HG02884 (cell line): Measurements from ENCODE around the gene DZIP1L.
A peak's percentile ranks its signal among the peaks of the same experiment; 100 is the strongest.

Experiments
- ATAC-seq: cut with Tn5 transposase; IDR thresholded peaks from one replicate; pipeline ENCODE4 v1.9.1; 2021; ENCODE audit warnings: mild to moderate bottlenecking, moderate library complexity; ENCODE audit not compliant: unreplicated experiment

Gene DZIP1L

GRCh38 chr3:138078096-138078495 lies 37.3 kb downstream of the DZIP1L start:
- ATAC-seq: no peak

- ATAC-seq: no peak
These were observed 42.6 kb downstream of the DZIP1L start for GRCh38 chr3:138072796-138073195.

- ATAC-seq: no peak
These were observed 45.4 kb downstream of the DZIP1L start for GRCh38 chr3:138070006-138070405.

GRCh38 chr3:138068579-138069174 lies 46.7 kb downstream of the DZIP1L start:
- ATAC-seq: peak; percentile 59

GRCh38 chr3:138068046-138068445 lies 47.4 kb downstream of the DZIP1L start:
- ATAC-seq: no peak

GRCh38 chr3:138066972-138067371 lies 48.4 kb downstream of the DZIP1L start:
- ATAC-seq: no peak

GRCh38 chr3:138066383-138066782 lies 49.0 kb downstream of the DZIP1L start:
- ATAC-seq: peak; percentile 96

- ATAC-seq: peak; percentile 12
These were observed 49.5 kb downstream of the DZIP1L start for GRCh38 chr3:138065949-138066348.

GRCh38 chr3:138063416-138063815 lies 52.0 kb downstream of the DZIP1L start:
- ATAC-seq: no peak

- no peak for ATAC-seq
These were observed 52.8 kb downstream of the DZIP1L start for GRCh38 chr3:138062626-138063025.

- ATAC-seq: no peak
These were observed 53.4 kb downstream of the DZIP1L start for GRCh38 chr3:138062037-138062436.

- ATAC-seq: peak; percentile 62
These were observed 54.6 kb downstream of the DZIP1L start for GRCh38 chr3:138060792-138061191.

- no peak for ATAC-seq
These were observed 56.1 kb downstream of the DZIP1L start for GRCh38 chr3:138059261-138059660.

GRCh38 chr3:138057384-138057783 lies 58.0 kb downstream of the DZIP1L start:
- no peak for ATAC-seq

GRCh38 chr3:138054057-138054456 lies 61.4 kb downstream of the DZIP1L start:
- ATAC-seq: no peak

GRCh38 chr3:138051947-138052802 lies 63.2 kb downstream of the DZIP1L start:
- no peak for ATAC-seq

- ATAC-seq: no peak
These were observed 66.1 kb downstream of the DZIP1L start for GRCh38 chr3:138049157-138049919.

- no peak for ATAC-seq
These were observed 67.7 kb downstream of the DZIP1L start for GRCh38 chr3:138047596-138048158.

GRCh38 chr3:138046955-138047354 lies 68.5 kb downstream of the DZIP1L start:
- peak; percentile 67 for ATAC-seq

- no peak for ATAC-seq
These were observed 69.3 kb downstream of the DZIP1L start for GRCh38 chr3:138046085-138046484.
